Mucosa of stomach (tissue), 1 donor: ENCODE data around the gene TAT.

Source experiments
- H3K27me3 ChIP-seq: one replicate; pipeline ENCODE4 v1.7.0; 2013; ENCODE audit warnings: mild to moderate bottlenecking, low read length; ENCODE audit not compliant: control insufficient read depth, insufficient read depth
- H3K36me3 ChIP-seq: one replicate; pipeline ENCODE4 v1.7.0; 2013; ENCODE audit warnings: low read length; ENCODE audit not compliant: control insufficient read depth, insufficient read depth
- H3K4me1 ChIP-seq: one replicate; pipeline ENCODE4 v1.7.0; 2013; ENCODE audit warnings: mild to moderate bottlenecking, low read length; ENCODE audit not compliant: control insufficient read depth, insufficient read depth
- H3K4me3 ChIP-seq: one replicate; pipeline ENCODE4 v1.7.0; 2013; ENCODE audit warnings: low read length
- H3K9ac ChIP-seq: one replicate; pipeline ENCODE4 v1.7.0; 2013; ENCODE audit warnings: mild to moderate bottlenecking, low read length, moderate library complexity
- H3K9me3 ChIP-seq: one replicate; pipeline ENCODE4 v1.7.0; 2013; ENCODE audit warnings: mild to moderate bottlenecking, low read length, moderate library complexity; ENCODE audit not compliant: control insufficient read depth
- donor health status: Pancreatic carcinoma.

TAT gene

GRCh38 chr16:71526111-71526631, 50.7 kb downstream of the TAT start, which contains the start of gene CHST4:
CHST4 (plus strand) TSS chr16:71526426; CDS start chr16:71536678, 10,252 bp downstream.
- Histone ChIP-seq H3K4me3 (no peak within 1 kb of the TSS), H3K4me1 (peaks cover 4% of the 10 kb centered on the region), H3K36me3 (no peaks in the 10 kb centered on the region), H3K9me3 (no peaks in the 10 kb centered on the region), H3K9ac (no peak within 1 kb of the TSS), H3K27me3 (peaks cover 14% of the 10 kb centered on the region)

DNA sequence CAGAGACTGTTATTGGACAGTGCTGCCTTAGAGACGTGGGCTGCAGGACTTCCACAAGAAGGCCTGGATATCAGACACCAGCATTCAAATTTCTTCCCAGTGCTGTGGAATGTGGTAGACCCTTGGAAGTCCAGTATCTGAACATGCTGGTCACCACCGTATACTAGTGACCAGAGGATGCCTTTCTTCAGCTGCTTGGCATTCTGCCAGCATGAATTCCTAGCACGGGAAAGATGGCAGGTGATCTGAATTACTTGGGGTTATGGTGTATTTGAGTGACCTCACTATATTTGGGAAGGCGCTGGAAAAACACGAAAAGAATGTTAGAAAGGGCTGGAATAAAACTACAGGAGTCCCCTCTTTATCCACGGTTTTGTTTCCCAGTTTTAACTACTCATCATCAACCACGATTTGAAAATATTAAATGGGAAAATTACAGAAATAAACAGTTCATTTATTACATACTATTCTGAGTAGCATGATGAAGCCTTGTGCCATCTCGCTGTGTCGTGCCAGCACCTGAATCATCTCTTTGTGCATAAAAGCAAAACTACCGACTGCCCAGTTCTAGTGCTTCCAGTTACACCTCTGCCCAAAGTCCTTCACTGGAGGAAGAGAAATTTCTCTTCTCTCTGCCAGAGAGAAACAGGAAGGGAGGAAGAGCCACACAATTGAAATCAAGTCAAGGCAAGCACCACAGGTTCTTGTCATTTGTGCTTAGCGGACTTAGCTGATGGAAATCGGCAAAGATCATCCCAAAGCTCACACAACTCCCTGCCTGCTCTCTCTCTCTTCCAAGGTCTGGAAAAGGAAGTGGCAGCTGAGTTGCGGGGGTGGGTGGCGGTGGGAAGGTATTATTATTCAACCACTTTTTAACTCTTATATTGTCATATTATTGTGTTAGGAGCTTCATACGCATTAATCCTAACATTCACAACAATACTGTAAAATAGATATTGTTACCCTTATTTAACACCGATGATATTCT, 52.0 kb downstream of the TAT start:
- Histone ChIP-seq H3K4me3 (no peak overlapping the region), H3K36me3 (no peaks in the 10 kb centered on the region), H3K4me1 (peaks cover 4% of the 10 kb centered on the region), H3K27me3 (peaks cover 14% of the 10 kb centered on the region), H3K9me3 (no peaks in the 10 kb centered on the region), H3K9ac (no peak overlapping the region)

DNA sequence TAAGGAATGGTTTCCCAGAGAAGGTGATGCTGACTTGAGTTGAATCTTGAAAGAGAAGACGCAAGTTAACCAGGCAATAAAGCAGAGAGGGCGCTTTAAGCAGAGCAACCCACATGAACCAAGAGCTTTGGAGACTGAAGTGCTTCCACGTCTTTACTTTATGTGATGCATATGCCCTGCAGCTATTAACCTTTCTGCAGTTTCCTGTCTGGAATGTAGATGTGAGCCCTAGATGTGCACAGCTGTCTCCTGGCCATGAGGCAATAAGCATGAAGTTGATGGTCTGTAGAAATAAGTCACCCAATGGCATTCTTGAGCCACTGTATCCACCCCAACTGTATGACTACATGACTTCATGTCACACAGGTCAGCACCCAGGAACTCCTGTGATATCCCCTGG, 56.3 kb downstream of the TAT start:
- H3K4me1 ChIP-seq: no peaks in the 10 kb centered on the region
- no peak overlapping the region for H3K4me3 ChIP-seq
- H3K9ac ChIP-seq: no peak overlapping the region
- H3K27me3 ChIP-seq: no peaks in the 10 kb centered on the region
- no peaks in the 10 kb centered on the region for H3K36me3 ChIP-seq
- H3K9me3 ChIP-seq: no peaks in the 10 kb centered on the region
